GM18499 (cell line): ENCODE data around the gene BAG2.

Source experiments
- ATAC-seq: cut with Tn5 transposase; IDR thresholded peaks from one replicate; pipeline ENCODE4 v1.9.1; 2021; ENCODE audit warnings: moderate number of reproducible peaks; ENCODE audit not compliant: insufficient read depth, unreplicated experiment

The BAG2 gene

DNA sequence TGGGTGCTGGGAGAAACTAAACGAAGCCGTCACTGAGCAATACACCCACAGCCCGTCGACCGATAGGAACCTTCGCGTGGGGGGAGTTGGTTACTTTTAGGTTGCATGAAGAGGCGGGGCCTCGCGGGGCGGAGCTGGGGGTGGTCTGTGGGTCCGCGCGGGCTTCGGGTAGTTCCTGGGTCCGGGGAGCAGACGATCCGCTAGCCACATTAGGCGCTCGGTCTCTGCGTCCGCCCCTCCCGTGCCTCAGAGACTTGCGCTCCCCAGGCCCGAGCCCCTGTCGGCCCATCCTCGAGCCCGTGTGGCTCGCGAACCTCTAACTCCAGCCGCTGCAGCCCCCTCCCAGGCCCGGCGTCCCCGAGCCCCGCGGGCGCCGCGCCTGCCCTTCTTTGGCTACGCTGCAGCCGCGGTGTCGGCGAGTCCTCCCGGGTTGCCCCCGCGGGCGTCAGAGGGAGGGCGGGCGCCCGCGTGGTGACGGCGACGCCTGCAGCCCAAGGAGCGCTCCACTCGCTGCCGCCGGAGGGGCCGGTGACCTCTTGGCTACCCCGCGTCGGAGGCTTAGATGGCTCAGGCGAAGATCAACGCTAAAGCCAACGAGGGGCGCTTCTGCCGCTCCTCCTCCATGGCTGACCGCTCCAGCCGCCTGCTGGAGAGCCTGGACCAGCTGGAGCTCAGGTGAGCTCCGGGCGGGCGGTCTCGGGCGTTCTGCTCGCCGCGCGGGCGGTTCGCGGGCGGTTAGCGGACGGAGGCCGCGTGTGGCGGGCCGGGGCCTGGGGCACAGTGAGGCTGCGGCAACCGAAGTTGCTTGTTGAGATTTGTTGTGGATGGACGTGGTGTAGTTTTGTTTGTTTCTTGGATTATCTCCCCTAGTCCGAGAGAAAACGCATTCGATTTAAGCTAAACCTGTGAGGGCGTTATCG lies at the start of gene BAG2:
BAG2 (plus strand) TSS at position 191 of the 920 bp plus-strand sequence; CDS start at position 563, 372 bp downstream.
- ATAC-seq: peak; percentile 82

DNA sequence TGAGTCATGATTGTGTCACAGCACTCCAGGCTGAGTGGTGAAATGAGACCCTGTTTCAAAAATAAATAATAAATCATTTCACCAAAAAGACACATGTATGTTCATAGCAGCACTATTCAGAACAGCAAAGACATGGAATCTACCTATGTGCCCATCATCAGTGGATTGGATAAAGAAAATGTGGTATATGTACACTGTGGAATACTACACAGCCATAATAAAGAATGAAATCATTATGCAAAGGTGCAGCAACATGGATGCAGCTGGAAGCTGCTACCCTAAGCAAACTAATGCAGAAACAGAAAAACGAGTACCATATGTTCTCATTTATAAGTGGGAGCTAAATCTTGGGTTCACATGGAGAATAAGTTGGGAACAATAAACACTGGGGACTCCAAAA lies 49.0 kb upstream of the BAG2 start:
- no peak for ATAC-seq

DNA sequence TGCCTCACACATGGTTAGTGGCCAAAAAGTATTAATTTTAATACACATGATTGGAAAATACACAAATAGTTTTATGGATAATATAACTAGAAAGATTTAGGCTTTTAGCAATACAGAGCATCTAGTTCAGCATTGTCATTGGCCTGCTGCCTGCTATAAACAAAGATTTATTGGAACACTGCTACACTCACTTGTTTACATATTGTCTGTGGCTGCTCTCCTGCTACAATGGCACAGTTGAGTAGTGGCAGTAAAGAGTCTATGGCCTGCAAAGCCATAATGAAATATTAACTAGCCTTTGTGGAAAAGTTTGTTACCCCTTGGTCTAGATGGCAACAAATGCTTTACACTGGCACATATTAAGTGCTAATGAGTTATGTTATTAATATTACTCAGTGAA lies 44.4 kb upstream of the BAG2 start:
- no peak for ATAC-seq

DNA sequence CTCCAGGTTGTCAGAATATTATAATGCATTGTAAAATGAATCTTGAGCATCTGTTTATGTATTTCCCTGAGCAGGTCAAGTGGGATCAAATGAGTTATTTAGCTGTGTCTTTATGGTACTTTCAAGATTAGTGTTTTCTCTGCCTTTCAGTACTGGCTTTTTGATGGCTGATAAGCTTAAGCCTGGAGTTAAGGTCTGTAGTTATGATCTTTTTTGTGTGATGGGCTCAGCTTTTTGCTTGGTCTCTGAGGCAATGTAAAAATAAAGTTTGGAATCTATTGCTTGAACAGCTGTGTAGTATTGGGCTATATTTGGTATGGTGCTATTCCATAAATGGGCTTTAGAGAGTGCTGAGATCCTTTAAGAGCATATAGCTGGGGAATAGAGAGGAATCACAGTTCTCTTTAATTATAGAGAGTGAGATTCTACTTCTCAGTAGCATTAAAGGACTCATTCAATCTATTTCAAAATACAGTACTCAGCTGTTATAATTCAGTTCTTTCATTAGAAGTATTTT lies 41.4 kb upstream of the BAG2 start:
- no peak for ATAC-seq

DNA sequence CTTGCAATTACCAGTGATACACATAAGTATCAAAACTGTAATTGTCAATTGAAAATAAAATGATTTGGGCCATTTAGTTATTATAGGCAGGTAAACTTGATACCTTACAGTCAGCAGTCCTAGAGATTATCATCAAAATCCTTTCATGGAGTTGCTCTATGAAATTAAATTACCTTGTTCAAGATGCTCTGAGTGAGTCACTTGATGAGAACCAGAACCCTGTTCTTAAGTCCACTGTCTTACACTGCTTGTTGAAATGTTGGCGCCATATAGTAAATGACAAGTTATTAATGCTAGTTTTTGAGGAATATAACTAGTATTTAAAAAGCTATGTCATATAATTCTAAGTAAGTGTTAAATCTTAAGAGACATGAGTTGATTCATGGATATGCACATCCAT lies 37.2 kb upstream of the BAG2 start:
- ATAC-seq: no peak

DNA sequence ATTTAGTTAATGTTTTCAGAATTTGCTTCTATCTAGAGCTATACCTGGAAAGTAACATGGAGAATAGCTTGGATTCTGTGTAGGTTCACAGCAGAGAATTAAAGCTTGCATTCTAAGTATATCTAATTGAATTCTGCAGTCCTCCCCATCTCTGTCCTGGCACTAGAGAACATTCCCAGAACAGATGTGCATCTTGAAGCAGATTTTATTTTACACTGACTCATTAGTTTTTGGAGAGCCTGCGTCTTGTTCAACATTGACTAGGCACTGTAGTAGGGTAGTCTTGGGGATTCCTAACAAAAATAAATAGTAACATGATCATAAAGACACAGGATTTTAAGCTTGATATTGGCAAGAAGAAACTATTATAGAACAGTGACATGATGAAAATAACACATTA lies 36.2 kb upstream of the BAG2 start:
- ATAC-seq: no peak

DNA sequence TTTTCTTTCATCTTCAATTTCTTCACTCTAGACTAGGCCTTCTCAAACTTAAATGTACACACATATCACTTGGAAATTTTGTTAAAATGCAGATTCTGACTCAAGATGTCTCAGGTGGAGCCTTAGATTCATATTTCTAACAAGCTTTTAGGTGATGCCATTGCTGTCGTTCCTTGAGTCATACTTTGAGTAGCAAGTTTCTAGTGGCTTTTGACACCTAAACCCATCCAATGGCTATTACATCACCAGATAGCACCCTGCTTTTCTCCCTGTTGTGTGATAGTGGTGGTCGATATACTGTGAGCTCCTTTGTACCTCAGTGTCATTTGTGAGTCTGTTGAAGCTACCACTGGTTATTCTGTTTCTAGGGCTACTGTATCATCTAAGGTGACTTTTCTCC lies 34.8 kb upstream of the BAG2 start:
- no peak for ATAC-seq

DNA sequence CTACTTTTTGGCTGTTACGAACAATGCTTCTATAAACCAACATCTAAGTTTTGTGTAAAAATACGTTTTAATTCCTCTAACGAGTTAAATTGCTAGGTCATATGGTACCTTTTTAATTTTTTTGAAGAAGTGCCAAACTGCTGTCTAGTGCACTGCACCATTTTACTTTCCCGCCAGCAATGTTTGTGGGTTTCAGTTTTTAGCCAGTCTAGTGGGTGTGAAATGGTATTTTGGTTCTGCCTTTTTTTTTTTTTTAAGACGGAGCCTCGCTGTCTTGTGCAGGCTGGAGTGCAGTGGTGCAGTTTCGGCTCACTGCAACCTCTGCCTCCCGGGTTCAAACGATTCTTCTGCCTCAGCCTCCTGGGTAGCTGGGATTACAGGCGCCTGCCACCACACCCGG lies 34.1 kb upstream of the BAG2 start:
- ATAC-seq: no peak

DNA sequence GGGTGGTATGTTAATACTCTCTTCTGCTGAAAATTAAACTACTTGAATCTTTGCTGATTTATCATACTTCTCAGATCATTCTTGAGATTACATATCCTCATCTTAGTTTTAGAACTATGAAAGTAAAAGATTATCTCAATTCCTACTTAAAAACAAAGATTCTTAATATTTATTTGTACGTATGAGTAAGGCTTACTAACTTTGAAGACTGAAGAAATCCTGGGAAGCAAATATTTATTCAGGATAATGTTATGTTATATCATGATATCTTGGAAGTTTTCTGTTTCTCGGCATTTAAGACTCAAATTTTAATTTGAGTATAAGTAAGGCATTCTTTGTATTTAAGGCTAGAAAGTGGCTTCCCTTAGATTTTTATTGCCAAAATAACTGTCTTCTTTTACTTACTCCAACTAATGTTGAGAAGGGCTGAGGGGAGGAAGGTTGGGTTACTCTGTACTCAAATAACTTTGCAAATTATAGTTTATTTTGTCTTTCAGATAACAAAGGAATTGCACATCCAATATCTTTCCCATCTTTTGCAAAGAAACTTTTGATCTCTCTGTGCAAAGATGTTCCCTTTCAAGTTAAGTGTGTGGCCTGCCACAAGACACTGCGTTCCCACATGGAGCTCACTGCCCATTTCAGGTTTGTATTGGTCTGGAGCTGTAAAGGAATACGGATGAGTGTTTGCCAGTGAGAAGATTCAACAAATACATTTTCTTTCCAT lies 30.5 kb upstream of the BAG2 start:
- no peak for ATAC-seq

DNA sequence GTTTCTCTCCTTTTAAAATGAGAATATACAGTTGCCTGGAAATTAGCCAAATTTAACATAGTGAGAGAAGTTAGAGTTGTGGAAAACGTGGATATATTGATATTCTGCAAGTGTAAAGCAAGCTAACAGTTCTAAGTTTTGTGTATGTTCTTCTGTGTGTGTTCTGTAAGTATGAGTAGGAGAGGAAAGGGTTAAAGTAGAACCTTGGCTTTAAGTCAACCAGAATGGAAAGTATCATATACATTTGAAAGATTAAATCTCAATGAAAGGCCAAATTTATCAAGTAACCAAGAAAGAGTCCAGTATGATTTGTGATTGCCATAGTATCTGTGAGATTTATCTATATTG lies 30.0 kb upstream of the BAG2 start:
- ATAC-seq: no peak

DNA sequence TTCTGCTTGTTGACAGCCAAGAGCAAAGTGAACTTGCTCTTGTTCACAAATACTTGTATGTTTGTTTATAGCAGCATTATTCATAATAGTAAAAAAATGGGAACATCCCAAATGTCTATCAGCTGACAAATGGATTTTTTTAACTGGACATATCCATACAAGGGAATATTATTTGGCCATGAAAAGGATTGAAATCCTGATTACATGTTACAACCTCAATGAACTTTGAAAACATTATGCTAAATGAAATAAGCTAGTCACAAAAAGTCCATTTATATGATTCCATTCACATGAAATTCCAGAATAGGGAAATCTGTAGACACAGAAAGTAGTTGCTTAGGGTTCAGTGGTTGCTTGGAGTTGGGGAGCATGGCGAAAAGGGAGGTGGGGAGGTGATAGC lies 28.4 kb upstream of the BAG2 start:
- ATAC-seq: no peak

DNA sequence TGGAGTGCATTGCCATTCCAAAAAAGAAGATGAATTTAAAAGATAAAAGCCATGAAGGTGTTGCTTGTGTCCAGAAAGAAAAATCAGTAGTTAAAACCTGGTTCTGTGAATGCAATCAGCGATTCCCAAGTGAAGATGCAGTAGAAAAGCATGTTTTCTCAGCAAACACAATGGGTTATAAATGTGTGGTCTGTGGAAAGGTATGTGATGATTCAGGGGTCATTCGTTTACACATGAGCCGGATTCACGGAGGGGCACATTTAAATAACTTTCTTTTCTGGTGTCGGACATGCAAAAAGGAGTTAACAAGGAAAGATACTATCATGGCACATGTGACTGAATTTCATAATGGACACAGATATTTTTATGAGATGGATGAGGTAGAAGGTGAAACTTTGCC lies 24.7 kb upstream of the BAG2 start:
- no peak for ATAC-seq

DNA sequence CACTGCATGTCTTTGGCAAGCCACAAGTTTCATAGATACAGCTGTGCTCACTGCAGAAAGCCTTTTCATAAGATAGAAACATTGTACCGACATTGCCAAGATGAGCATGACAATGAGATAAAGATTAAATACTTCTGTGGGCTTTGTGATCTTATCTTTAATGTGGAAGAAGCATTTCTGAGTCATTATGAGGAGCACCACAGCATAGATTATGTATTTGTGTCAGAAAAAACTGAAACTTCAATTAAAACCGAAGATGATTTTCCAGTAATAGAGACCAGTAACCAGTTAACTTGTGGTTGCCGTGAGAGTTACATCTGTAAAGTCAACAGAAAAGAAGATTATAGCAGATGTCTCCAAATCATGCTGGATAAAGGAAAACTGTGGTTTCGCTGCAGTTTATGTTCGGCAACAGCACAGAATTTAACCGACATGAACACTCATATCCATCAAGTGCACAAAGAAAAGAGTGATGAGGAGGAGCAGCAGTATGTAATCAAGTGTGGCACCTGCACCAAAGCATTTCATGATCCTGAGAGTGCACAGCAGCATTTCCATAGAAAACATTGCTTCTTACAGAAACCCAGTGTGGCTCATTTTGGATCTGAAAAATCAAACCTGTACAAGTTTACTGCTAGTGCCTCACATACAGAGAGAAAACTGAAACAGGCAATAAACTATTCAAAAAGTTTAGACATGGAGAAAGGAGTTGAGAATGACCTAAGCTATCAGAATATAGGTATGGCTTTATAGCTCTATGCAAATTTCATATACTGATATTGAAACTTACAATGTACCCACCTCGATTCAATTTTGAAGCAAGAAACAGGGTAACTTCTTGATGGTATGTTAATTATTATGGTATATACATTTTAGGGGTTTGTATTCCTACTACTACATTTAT lies 23.9 kb upstream of the BAG2 start:
- no peak for ATAC-seq

DNA sequence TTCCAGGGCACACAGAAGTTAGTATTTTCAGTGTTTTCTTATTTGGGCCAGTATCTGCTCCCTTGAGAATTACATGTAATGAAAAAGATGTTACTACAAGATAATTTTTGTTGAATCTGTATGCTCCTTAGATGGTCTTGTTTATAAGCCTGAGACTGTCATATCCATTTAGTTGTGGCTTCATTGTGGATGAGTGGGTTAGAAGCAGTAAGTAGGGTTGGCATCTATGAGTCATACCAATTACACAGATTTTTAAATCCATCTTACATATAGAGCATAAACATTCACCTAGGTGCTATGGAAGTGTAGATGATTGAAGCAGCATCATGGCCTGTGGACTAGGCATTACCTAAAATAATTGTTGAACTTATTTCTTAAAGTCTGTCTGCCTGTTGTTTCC lies 13.5 kb upstream of the BAG2 start:
- no peak for ATAC-seq

DNA sequence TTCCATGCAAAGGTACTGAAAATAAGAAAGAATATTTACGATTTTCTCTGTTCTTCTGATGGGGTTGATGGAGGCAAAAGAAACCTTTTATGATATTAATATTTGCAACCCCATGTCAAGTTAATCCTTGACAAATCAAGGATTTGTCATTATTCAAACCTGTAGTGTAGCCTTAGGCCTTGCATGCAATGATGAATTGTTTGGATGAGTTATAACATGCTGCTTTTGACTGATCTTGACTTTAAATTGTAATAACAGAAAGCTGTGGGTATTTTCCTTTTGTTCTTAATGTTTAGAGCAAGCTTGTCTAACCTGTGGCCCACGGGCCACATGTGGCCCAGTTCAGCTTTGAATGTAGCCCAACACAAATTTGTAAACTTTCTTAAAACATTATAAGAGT lies 13.0 kb upstream of the BAG2 start:
- no peak for ATAC-seq

DNA sequence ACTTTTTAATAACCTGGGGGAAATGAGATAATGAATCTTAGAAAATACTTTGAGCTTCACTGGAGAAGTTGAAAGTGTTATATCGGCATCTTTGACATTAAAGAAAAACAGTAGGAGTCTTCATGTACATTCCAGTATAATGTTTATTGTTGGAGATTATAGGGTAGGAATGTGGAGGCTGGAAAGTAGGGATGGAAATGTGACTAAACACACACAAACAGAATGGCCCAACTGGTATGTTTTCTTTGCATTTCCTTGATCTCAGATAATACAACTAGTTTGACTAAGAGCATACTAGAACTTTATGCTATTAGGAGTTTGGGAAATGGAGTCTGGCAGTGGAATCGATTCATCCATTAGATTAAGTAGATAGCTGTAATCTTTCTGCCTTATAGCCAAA lies 10.1 kb upstream of the BAG2 start:
- ATAC-seq: no peak

DNA sequence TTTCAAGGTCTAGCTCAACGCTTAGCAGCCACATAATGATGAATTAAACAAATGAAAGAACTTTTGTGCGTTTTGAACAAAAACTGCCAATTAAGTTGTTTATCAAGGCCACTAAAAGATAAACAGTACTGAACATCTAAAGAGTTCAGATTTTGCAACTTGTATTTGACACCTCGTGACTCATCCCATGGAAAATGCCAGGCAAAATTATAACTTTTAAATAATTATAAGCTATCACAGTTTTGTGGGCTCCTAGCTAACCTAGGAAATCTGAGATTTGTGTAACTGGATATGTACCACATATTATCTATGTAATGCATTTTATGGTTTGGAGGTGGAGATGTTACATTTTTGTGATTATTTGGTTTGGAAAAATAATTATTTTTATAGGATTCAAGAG lies 9.6 kb upstream of the BAG2 start:
- no peak for ATAC-seq

DNA sequence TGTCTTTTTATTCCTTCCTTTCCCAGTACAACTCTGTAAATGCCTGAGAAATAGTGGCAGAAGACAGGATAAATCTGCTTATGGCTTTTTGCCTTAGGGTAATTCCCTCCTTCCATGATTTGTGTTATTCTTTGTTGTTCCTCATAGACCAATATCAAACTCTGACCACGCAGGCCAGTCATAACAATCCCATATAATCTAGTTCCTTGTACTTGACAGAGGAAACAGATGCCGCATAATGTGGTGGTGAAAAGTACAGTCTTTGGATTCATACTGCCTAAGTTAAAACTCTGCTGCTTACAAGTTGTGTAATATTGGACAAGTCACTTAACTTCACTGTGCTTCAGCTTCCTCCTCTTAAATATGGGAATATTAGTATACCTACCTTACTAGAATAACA lies 8.2 kb upstream of the BAG2 start:
- ATAC-seq: no peak

DNA sequence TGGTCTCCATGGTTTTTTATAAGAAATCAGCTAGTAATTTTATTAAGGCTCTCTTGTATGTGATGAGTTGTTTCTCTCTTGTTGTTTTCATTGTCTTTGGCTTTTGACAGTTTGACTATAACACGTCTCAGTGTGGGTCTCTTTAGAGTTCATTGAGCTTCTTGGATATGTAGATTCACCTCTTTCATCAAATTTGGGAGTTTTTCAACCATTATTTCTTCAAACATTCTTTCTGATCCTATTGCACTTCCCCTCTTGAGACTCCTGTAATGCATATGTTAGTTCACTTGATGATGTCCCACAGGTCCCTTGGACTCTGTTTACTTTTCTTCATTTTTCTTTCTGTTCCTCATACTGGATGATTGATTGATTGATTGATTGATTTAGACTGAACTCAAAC lies 7.0 kb upstream of the BAG2 start:
- no peak for ATAC-seq

DNA sequence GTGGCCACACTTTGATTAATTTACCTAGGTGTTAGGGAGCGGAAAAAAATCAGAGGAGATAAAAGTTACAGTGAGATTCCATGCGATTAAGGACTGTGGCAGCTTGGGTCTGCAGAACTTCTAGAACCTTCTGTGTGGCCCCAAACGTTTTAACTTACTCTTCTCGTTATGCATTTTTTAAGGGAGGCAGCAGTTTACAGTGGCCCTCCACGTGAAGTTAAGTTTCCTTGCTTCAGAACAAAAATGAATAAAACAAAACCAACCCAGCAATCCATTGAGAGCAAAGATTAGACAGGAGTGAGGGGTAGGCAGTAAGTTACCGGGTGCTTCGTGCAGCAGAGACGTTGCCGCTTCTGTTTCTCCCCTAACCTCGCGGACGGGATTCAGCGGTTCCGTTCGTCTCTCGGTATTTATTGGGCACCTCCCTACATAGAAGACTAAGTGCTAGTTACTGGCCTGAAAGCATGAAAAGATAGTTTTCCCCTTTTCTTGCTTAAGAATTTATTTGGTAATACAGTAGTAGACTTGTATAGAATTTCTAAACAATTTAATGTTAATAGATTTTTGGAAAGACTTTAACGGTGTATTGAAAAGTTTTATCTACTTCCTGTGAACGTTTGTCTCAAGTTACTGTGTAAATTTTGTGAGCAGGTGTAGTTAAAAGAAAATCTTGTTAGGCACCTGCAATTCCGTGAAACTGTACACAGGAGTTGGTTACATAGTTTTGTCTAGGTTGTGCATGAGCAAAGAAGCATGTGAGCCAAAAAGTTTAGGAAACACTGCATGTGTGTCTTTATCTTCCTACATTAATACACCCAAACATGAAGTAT lies 1.1 kb downstream of the BAG2 start:
- no peak for ATAC-seq
